Brain microvascular endothelial cell (primary cell): Measurements from ENCODE around the gene NRXN3.

Source experiments
- DNase-seq: peaks from one replicate; pipeline ENCODE4 v3.0.0-alpha.2; 2020
- H3K27ac ChIP-seq: fragments of 250-450 bp; sonication (Bioruptor Pico); 2 replicates; pipeline ENCODE4 v1.5.1; 2020; ENCODE audit warnings: mild to moderate bottlenecking, moderate library complexity
- H3K27me3 ChIP-seq: fragments of 250-450 bp; sonication (Bioruptor Pico); replicated peaks from 2 replicates; pipeline ENCODE4 v1.5.1; 2020; ENCODE audit warnings: mild to moderate bottlenecking
- H3K36me3 ChIP-seq: fragments of 250-450 bp; sonication (Bioruptor Pico); replicated peaks from 2 replicates; pipeline ENCODE4 v1.5.1; 2020; ENCODE audit warnings: mild to moderate bottlenecking
- H3K4me3 ChIP-seq: 2 replicates; pipeline ENCODE4 v1.5.1; 2011; ENCODE audit warnings: low read depth, mild to moderate bottlenecking, control low read depth, low read length, moderate library complexity
- in situ Hi-C: cut with HindIII; loops from 2 replicates; pipeline ENCODE4 v1.10.0; 2017; ENCODE audit warnings: low sequenced_read_pairs, low pct_ligation_motif_present
- TF ChIP-seq, protein P1 (sequence below): IDR thresholded peaks from 2 replicates; pipeline ENCODE4 v1.5.1; 2011; ENCODE audit warnings: low read depth, mild to moderate bottlenecking, moderate library complexity, low read length, control low read depth, inconsistent platforms; ENCODE audit errors: missing control alignments

The NRXN3 gene

DNA sequence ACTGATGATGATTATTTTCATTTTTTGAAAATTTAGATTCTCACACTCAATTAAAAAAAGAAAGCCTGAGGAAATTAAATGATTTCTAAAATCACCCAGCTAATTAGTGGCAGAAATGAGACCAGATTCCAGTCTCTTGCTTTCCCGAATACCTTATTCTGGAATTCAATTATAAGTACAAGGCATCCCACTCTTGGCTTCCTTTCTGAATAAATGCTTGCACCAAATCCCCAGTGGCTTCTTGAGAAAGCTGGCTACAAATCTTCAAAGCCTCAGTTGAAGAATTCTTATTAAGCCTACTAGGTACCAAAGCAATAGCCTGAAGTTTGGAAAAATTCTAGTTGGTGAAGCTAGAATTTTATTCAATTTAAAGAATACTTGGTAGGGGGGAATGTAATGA is 1564.5 kb downstream of the NRXN3 start:
- Histone ChIP-seq H3K27ac (no peak overlapping the region), H3K27me3 (no peaks in the 10 kb centered on the region), H3K4me3 (no peak overlapping the region), H3K36me3 (no peaks in the 10 kb centered on the region)
- TF ChIP-seq, protein P1, sequence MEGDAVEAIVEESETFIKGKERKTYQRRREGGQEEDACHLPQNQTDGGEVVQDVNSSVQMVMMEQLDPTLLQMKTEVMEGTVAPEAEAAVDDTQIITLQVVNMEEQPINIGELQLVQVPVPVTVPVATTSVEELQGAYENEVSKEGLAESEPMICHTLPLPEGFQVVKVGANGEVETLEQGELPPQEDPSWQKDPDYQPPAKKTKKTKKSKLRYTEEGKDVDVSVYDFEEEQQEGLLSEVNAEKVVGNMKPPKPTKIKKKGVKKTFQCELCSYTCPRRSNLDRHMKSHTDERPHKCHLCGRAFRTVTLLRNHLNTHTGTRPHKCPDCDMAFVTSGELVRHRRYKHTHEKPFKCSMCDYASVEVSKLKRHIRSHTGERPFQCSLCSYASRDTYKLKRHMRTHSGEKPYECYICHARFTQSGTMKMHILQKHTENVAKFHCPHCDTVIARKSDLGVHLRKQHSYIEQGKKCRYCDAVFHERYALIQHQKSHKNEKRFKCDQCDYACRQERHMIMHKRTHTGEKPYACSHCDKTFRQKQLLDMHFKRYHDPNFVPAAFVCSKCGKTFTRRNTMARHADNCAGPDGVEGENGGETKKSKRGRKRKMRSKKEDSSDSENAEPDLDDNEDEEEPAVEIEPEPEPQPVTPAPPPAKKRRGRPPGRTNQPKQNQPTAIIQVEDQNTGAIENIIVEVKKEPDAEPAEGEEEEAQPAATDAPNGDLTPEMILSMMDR, result no peak
- in situ Hi-C loops, result no loop called here
- DNase-seq, result no peak

DNA sequence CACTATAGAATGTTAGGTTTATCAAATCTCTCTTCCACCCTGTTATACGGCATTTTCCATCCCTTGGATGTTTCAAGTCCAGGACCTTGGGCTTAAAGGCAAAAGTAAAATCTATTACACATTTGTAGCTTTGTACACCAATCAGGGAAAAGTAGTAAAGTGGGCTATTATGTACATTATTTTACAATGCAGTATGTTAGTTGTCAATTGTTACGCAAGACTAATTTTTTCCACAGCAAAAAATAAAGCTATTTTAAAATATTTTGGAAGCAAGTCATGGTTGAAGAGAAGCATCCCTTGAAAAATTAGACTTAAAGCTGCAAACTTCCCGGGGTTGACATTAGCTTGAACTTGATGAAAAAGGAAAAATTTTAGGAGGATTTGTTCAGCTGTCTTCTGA is 1564.9 kb downstream of the NRXN3 start:
- in situ Hi-C loops, result no loop called here
- no peak overlapping the region for H3K4me3 ChIP-seq
- no peak overlapping the region for H3K27ac ChIP-seq
- no peaks in the 10 kb centered on the region for H3K27me3 ChIP-seq
- no peaks in the 10 kb centered on the region for H3K36me3 ChIP-seq
- DNase-seq, result no peak
- TF ChIP-seq, protein P1, result no peak

DNA sequence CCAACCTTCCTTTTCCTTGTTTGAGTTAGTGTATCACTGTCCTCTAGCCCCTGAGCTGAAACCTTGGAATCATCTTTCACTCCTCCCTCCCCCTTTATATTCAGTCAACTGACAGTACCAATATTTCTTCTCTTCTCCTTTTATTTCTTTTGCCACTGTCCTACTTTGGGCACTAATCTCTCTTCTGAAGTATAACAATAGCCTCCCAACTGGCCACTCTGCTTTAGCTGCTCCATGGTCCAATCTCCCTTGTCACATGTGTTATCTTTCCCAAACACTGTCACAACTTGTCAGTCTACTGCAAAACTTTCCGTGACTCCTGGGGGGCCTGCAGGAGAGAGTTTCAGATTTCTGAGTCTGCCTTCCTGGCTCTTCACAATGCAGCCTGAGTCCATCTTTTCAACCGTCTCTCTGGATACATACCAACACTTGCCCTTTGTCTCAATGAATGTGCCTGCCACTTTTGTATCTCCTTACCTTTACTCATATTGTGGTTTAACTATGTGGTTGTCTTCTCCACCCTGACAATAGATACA is 1570.0 kb downstream of the NRXN3 start:
- H3K36me3 ChIP-seq, result no peaks in the 10 kb centered on the region
- no peak for DNase-seq
- TF ChIP-seq, protein P1, result no peak
- H3K27ac ChIP-seq, result no peak overlapping the region
- no peaks in the 10 kb centered on the region for H3K27me3 ChIP-seq
- H3K4me3 ChIP-seq, result no peak overlapping the region
- in situ Hi-C loops, result no loop called here

DNA sequence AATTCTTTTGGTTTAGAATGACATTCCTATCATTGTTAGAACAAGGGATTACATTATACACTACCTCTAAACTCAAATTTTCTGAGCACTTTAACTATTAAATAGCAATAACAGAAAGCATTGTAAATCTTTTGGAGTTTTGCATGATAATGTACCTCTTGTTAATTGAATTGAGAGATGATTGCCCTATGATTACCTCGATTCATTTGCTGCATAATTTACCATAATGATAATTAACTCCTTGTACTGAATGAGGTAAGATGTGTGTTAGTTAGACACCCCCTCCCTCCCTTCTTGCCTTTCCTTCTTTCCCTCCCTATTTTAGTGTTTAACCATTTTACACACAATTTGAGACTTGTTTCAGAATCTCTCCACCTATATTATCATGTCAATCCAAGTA is 1572.0 kb downstream of the NRXN3 start:
- H3K27me3 ChIP-seq, result no peaks in the 10 kb centered on the region
- H3K27ac ChIP-seq, result no peak overlapping the region
- TF ChIP-seq, protein P1, result no peak
- no peak overlapping the region for H3K4me3 ChIP-seq
- no peaks in the 10 kb centered on the region for H3K36me3 ChIP-seq
- no peak for DNase-seq
- in situ Hi-C loops, result no loop called here

DNA sequence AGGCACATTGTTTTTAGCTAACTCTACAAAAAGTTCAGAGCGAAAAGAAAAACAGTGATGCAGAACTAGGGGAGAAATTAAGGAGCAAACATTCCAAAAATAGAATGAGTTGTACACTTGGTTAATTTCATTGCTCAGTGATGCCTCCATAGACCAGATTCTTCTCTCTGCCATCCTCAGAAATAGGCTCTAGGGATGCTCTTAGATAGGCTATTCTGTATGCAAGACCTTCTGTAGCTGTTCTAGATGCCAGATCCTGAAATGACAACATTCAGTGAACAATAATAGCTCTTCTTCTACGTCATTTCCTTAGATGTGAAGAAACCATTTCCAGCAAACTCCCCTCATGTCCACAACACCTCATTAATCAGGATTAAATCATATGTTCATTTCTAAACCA is 1574.9 kb downstream of the NRXN3 start:
- TF ChIP-seq, protein P1, result no peak

DNA sequence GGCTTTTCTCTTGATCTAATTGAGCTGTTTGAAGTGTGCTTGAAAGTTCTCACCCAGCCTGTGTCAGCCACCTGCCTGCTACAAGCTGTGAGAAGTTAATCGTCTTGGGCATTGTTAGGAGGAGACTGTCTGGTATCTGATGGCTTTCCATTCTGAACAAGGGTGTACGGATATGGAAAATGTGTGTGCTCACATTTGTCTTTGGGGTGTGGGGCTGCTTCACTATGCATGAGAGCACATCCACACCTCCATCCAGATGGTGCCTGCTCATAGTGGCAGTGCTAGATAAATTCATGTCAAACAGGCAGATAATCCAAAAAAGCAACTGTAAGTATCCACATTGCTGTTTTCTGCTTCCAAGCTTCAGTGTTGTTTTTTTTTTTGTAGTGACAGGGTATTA is 1578.9 kb downstream of the NRXN3 start:
- no peak for DNase-seq
- H3K27ac ChIP-seq, result no peak overlapping the region
- no peak overlapping the region for H3K4me3 ChIP-seq
- H3K27me3 ChIP-seq, result no peaks in the 10 kb centered on the region
- H3K36me3 ChIP-seq, result no peaks in the 10 kb centered on the region
- in situ Hi-C loops, result no loop called here
- TF ChIP-seq, protein P1, result no peak

More for the DNA sequence above, 1574.9 kb downstream of the NRXN3 start:
- Histone ChIP-seq H3K27me3 (no peaks in the 10 kb centered on the region), H3K36me3 (no peaks in the 10 kb centered on the region), H3K4me3 (no peak overlapping the region), H3K27ac (no peak overlapping the region)
- in situ Hi-C loops, result no loop called here
- DNase-seq, result no peak
